Transverse colon (tissue), 3 donors: ENCODE data around the gene USP6NL.

ENCODE experiments used
- CTCF ChIP-seq, 5 experiments: fragments of 200-600 bp in 3 of 5; fragments of 450-650 bp in 2 of 5; sonication (generic) in 3 of 5; IDR thresholded peaks; 1 replicate in 2 of 5; 2 replicates in 3 of 5; pipeline ENCODE4 v1.5.1; 2016 to 2017; ENCODE audit warnings: antibody characterized with exemption in 5 of 5, inconsistent platforms in 3 of 5, mild to moderate bottlenecking in 2 of 5, moderate library complexity in 1 of 5
- POLR2A ChIP-seq: fragments of 450-650 bp; IDR thresholded peaks from one replicate; pipeline ENCODE4 v1.6.1; 2016; ENCODE audit warnings: antibody characterized with exemption, mild to moderate bottlenecking, moderate library complexity

- TF ChIP-seq CTCF (IDR thresholded peaks at IDR 0.05) (no peak), POLR2A (no peak)
Observed at GRCh38 chr10:11597470-11597869, 14.0 kb downstream of the USP6NL start.
